Coronary artery (tissue), 2 donors: ENCODE measurements around the gene GFRA1.

Experiments used
- DNase-seq: peaks from one replicate; pipeline ENCODE4 v3.0.0-alpha.2; 2017; ENCODE audit warnings: low spot score
- H3K27ac ChIP-seq, 2 donors: fragments of 200-600 bp; sonication (generic); one replicate each; pipeline ENCODE4 v1.5.1; 2016 to 2019
- H3K4me3 ChIP-seq: fragments of 200-600 bp; sonication (generic); 2 replicates; pipeline ENCODE4 v1.5.1; 2016; ENCODE audit warnings: mild to moderate bottlenecking, moderate library complexity
- TF ChIP-seq, protein P1 (sequence below): fragments of 200-600 bp; sonication (generic); IDR thresholded peaks from one replicate; pipeline ENCODE4 v1.5.1; 2019; ENCODE audit warnings: antibody characterized with exemption

GFRA1 gene

DNA sequence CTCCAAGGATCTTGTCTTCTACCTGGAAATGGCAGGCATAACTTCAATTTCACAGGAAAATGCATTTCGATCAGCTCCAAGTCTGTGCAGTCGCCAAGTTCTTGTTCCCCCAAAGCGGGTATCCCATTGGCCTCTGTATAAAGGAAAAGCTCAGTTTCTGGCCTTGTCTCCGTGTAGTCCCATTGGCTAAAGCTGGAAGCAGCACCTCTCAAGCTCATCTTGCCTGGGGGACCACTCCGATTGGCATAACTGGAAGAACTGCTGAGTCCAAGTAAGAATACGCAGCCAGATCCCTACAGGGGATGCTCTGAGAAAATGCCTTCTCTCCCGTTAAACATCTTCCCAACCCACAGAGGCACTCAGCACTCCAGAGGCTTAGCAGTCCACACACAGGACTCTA lies 205.2 kb downstream of the GFRA1 start:
- Histone ChIP-seq H3K27ac (no peak overlapping the region), H3K4me3 (no peak overlapping the region)
- peak; percentile 68 for DNase-seq
- TF ChIP-seq, protein P1, sequence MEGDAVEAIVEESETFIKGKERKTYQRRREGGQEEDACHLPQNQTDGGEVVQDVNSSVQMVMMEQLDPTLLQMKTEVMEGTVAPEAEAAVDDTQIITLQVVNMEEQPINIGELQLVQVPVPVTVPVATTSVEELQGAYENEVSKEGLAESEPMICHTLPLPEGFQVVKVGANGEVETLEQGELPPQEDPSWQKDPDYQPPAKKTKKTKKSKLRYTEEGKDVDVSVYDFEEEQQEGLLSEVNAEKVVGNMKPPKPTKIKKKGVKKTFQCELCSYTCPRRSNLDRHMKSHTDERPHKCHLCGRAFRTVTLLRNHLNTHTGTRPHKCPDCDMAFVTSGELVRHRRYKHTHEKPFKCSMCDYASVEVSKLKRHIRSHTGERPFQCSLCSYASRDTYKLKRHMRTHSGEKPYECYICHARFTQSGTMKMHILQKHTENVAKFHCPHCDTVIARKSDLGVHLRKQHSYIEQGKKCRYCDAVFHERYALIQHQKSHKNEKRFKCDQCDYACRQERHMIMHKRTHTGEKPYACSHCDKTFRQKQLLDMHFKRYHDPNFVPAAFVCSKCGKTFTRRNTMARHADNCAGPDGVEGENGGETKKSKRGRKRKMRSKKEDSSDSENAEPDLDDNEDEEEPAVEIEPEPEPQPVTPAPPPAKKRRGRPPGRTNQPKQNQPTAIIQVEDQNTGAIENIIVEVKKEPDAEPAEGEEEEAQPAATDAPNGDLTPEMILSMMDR: no peak

DNA sequence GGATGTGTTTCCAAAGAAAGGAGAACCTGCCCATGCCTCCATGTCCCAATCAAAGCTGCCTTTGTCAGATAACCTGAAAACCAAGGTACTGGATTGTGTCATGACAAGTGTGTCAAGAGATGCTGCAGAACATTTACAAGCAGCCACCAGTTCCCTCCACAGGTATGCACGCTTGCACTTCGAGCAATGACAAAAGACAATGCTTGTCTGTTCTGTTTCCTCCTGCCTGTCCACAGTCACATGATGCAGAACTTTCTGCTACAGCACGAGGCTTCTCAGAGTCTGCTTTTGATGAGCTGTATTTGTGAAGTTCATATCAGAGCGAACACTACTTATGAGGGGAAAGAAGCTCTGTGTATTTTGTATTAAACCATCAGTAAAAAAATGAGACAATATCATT lies 209.9 kb downstream of the GFRA1 start:
- TF ChIP-seq, protein P1: no peak
- no peak for DNase-seq
- no peak overlapping the region for H3K4me3 ChIP-seq
- no peak overlapping the region for H3K27ac ChIP-seq

DNA sequence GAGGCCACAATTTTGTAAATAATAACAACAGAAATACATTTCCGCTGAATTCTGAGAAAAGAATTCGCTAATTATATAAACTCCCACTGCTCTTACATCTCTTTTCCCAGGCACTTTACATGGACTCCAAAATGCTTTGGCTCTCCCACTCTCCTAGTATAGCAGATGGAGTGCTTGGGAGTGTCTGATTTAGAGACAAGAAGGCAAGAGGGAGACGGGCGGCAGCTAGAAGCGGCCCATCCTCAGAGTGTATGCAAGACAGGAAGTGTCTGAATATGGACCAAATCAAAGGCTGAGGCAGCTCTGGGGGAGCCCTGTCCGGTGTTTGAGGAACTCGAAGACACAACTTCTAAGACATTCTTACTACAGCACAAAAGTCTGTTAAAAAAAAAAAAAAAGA lies 212.1 kb downstream of the GFRA1 start:
- no peak for DNase-seq
- Histone ChIP-seq H3K4me3 (no peak overlapping the region), H3K27ac (no peak overlapping the region)
- TF ChIP-seq, protein P1: no peak

DNA sequence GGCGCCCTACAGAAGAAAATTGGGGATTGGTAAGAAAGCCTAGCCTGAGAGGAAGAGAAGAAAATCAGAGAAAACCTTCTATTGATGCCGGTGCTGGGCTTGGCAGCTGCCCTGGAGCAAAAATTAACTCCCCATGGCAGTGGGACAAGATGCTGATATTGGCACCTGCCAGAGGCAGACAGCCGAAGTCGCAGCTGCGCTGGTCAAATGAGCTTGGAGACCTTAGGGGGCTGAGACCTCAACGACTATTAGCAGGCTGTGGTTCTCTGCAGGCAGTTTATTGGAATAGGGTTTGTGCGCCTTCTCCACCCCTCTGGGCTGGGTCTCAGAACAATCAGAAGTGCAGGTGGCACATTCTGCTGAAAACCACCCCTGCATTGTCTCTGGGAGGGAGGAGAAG lies 213.7 kb downstream of the GFRA1 start:
- H3K27ac ChIP-seq: no peak overlapping the region
- H3K4me3 ChIP-seq: no peak overlapping the region
- no peak for DNase-seq
- TF ChIP-seq, protein P1: no peak

DNA sequence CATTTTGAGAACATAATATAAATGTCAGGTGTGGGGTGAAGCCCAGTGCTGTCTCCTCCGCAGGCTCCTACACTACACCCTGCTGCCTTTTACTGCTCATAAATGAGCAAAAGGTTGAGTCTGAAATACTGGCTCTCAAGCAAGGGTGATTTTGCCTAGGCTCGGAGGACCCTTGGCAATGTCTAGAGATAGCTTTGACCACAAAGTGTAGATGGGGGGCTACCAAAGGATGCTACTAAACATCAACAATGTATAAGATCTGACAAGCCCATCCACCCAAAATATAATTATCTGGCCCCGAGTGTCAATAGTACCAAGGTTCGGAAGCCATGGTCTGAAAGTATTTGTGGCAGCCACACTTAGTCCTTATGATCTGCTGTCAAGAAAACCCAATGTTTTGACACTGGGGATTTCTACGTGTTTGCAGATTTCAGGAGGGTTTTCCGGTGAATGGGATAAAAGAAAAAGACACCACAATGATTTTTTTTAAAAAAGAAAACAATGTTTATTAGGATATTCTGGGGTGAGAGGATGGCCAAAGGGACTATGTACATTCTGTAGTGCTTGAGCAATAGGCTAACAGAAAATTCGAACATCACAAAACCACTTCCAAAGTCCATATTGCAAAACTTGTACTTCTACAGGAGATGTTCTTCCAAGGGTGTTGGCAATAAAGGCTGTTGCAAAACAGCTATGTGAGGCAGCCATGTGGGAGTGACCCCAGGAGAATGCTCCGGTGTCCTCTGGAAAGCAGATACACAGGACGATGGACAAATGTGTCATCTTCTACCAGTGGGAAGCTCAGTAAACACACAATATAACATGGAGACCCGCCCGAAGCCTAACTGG lies 216.3 kb downstream of the GFRA1 start:
- TF ChIP-seq, protein P1: no peak
- DNase-seq: no peak
- H3K4me3 ChIP-seq: no peak overlapping the region
- H3K27ac ChIP-seq: peak overlapping the region in 1 of 2 donors; percentile 54

DNA sequence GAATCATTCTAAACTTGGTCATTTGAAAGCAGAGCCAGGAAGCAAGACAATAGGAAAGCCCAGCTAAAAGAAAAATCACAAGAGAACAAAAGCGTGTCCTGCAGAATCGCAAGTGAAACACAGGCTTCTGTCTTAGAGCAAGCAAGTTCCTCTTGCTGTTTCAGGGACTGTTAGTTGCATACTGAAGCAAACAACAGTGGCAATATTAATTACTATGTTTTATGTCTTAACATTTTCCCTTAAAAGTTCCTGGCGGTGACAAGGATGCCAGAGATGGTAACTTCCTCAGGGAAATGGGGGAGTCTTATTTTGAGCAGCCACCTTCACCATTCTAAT lies 217.1 kb downstream of the GFRA1 start:
- TF ChIP-seq, protein P1: no peak
- no peak overlapping the region for H3K4me3 ChIP-seq
- DNase-seq: no peak
- no peak overlapping the region for H3K27ac ChIP-seq

DNA sequence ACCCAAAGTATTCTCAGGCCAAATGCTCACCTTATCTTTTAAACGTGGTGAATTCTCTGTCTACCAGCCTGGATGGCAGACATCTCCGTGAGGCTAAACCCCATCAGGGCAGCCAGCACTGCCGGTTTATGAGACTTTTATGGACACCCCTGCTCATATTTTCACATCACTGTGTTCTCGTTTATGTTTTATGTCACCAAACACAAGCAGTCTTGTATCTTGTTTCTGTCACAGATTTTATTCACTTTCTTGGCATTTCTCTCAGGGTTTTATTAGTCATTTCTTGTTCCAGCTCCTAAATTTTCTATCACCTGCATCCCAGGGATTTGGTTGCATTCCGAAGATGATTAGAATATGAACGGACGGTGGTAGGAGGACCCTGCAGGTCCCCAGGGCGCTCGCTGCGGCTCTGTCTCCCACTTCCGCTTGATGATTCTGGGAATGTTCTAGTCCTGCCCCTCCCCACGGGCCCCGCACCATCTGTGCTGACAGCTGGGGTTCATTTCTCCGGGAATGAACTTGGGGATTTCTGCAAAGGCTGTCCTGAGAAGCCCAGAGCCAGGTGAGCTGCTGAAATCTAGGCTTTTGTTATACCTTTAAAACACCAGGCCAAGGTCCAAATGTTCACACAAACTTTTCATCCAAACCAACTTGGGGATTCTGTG lies 217.6 kb downstream of the GFRA1 start:
- Histone ChIP-seq H3K4me3 (no peak overlapping the region), H3K27ac (no peak overlapping the region)
- TF ChIP-seq, protein P1: no peak
- no peak for DNase-seq
